Amniotic epithelial cell (primary cell): Measurements from ENCODE around the gene BATF2.
"Not testable (repeated sequence)": the region's sequence is repeated elsewhere in the genome, so short reads cannot be mapped to it uniquely, and the experiment has no call there.

Source experiments
- DNase-seq: peaks from one replicate; pipeline ENCODE4 v3.0.0-alpha.2; 2010; ENCODE audit warnings: low read depth

The BATF2 gene

DNA sequence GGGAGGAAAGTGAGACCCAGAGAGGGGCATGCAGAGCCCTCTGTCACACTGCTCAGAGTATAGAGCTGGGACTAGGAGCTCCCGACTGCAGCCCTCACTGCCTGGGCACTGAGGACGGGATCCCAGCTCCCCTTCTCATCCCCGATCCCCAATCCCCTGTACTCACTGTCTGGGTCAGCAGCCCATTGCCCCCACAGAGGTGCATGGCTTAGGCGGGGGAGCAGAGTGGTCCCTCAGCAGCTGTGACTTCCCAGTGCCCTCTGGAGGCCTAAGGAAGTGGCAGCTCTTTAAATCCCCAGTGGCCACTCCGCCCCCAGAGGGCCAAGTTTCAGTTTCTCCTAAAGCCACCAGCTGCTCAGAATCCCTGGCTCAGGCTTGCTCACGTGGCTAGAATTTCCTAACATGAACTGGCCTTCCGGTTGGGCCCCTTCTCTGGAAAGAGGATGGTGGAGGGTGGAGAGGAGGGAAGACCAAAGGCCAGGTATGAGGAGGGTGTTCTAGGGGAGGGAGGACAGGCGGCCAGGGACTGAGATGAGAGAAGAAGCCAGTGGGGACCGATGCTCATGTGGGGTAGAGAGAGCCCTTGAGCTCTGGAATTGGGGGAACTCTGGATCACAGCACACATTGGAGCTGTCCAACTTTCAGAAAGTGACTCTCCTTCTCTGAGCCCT lies at the start of gene BATF2:
Gene BATF2, minus strand, starts transcription at position 262 of the 671 bp plus-strand sequence. Its CDS starts 57 bp downstream, at position 205.
- peak; percentile 57 for DNase-seq

DNA sequence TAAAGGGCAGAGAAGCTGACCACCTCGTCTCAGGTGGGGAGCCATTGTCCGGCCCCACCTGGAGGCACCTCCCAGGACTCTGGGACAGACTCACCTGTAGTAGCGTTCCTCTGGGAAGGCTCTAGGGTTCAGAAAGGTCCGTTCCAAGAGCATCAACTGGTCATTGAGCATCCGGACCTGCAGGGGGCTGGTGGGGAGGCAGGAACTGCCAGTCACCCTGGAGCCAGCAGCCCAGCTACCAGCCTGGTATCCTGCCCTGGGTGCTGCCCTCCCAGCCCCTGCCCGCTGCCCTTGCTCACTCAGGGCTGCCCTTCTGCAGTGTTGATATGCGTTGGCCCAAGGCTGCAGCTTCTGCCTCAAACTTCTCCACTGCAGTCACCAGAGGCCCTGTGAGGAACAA lies 49.0 kb upstream of the BATF2 start:
- no peak for DNase-seq

- no peak for DNase-seq
Measured at GRCh38 chr11:65045061-65045460, 48.3 kb upstream of the BATF2 start.

DNA sequence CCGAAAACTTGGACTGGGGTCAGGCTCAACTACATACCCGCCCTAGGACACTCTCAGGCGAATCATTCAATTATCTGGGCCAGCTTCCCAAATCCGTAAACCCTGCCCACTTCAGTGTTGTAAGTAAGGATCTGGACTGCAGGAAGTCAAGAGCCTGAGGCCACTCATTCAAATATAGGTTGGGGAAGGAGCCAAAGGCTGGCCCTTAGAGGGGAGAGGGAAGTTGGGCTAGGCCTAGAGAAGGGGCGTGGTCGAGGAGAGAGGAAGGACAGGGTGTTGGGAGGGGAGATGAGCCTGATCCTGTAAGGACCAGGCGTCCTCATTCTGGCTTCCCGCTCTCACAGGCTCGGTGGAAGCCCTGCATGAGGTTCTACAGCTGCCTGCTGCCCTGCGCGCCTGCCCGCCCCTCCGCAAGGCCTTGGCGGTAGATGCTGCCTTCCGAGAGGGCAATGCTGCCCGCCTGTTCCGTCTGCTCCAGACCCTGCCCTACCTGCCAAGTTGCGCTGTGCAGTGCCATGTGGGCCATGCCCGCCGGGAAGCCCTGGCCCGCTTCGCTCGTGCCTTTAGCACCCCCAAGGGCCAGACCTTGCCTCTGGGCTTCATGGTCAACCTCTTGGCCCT lies 47.2 kb upstream of the BATF2 start:
- DNase-seq: no peak

DNA sequence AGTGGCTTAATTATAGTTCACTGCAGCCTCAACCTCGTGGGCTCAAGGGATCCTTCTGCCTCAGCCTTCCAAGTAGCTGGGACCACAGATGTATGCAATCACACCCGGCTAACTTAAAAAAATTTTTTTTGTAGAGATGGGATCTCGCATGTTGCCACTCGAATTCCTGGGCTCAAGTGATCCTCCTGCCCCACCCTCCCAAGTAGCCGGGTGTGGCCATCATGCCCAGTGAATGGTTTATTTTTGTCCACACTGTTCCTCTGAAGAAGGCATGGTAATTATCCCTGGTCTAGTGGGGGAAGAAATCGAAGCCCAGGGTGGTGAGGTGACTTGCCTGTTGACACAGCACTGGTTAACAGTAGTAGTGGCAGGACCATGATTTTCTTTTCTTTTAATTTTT lies 46.1 kb upstream of the BATF2 start:
- no peak for DNase-seq

DNA sequence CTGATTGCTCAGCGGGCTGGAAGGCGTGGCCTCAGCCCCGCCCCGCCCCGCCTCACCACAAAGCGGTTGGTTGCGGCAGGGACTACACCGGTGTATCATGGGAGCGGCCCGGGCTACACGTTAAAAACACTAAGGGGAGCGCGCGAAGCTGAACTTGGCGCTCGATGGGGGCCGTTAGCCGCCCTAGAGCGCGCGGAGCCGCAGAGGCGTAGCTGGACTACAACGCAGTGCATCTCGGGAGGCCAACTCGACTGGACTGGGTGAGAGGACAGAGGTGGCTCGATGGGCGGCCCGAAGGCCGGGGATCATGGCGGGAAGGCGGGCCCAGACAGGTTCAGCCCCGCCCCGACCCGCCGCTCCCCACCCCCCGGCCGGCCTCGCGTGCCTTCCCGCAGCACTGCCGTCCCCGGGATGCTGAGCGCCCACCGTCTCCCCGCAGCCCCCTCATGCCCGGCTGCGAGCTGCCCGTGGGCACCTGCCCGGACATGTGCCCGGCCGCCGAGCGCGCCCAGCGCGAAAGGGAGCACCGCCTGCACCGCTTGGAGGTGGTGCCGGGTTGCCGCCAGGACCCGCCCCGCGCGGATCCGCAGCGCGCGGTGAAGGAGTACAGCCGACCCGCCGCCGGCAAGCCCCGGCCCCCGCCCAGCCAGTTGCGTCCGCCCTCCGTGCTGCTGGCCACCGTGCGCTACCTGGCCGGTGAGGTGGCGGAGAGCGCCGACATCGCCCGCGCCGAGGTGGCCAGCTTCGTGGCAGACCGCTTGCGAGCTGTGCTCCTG lies 44.3 kb upstream of the BATF2 start, which contains the start of gene SAC3D1:
Gene SAC3D1, plus strand, starts transcription at position 364 of the 776 bp plus-strand sequence. Its CDS starts 83 bp downstream, at position 447.
- DNase-seq: peak; percentile 89

GRCh38 chr11:65040520-65040846 lies 43.7 kb upstream of the BATF2 start:
- DNase-seq: no peak

DNA sequence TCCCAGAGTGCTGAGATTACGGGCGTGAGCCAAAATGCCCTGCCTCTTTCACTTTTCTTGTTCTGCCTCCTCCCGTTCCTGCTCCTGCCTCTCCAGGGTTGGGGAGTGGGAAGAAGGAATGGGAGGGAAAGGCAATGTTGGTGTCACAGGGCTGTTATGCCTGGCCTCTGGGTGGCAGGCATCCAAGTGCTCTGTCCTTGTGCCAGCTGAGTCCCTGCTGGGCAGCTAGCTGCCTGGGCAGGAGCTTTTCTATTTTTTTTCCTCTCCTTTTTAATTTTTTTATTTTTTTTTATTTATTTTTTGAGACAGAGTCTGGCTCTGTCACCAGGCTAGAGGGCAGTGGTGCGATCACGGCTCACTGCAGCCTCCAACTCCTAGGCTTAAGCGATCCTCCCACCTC lies 40.2 kb upstream of the BATF2 start:
- no peak for DNase-seq

- no peak for DNase-seq
Measured at GRCh38 chr11:65035579-65035978, 38.8 kb upstream of the BATF2 start.

- DNase-seq: no peak
Measured at GRCh38 chr11:65034423-65034822, 37.7 kb upstream of the BATF2 start.

DNA sequence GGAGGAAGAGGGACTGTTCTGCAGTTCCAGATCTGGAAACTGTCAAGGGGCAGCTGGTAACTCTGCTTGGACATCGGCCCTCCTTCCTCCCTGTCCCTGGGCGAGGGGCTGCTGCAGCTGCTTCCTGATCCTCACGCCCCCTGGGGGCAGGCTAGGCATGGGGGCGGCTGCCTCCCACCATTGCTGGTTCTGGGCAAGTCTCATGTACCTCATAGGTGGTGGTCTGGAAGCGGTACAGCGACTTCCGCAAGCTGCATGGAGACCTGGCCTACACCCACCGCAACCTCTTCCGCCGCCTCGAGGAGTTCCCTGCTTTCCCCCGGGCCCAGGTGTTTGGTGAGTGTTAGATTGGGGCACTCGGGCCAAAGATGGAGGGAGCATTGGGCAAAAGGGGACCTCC lies 35.4 kb upstream of the BATF2 start:
- DNase-seq: no peak

DNA sequence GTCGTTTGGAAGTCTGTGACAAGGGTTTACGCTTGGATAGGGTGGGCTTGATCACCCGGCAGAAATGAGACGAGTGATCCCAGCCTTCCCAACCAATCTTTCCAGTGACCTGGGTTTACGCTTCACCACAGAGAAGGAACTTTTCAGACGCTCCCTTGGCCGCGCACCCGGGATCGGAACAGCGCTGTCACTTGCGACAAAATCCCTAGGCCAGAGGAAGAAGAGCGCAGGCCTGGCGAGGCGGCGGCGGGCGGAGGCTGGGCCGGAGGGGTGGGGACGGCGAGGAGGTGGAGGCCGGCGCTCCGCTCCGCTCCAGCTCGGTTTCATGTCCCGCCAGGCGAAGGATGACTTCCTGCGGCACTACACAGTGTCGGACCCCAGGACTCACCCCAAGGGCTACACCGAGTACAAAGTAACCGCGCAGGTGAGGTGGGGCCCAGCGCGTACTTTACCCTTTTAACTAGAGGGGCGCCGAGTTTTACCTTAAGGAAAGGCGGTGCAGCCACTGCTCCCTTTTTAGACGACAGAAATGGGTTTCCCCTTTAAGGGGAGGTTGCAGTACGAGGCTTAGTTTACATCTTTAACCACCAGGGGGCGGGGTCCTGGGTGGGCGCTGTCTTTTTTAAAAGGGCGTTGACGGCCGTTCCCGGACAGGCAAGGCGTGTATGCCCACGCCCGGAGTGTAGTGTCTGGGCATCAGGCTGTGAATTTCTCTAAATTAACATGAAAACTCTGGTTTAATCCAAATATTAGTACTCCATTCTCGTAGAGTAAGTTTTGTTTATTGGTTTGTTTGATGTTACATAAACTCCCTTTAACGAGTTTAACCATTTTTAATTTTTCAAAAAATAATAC lies 30.7 kb upstream of the BATF2 start, which contains the start of gene SNX15:
Gene SNX15, plus strand, starts transcription at position 227 of the 855 bp plus-strand sequence. Its CDS starts 99 bp downstream, at position 326.
- DNase-seq: peak; percentile 96

GRCh38 chr11:65026810-65027209 lies 30.0 kb upstream of the BATF2 start:
- DNase-seq: peak; percentile 67

- not testable (repeated sequence) for DNase-seq
Measured at GRCh38 chr11:65023502-65023901, 26.7 kb upstream of the BATF2 start.

GRCh38 chr11:65021509-65021908 lies 24.7 kb upstream of the BATF2 start:
- no peak for DNase-seq

DNA sequence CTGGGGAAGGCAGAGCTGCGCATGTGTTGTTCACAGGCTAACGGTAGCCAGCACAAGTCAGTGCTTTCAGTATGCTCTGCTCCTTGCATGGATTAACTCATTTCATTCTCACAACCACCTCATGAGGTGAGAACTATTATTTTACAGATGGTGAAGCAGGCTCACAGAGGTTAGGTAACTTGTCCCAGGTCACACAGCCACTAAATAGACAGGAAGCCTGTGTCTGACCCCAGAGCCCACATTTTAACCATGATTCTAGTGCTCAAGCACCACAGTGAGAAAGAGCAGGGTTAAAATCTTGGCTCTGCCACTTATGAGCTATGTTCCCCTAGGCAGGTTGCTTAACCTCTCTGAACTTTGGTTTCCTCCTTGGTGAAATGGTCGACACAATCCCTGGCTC lies 24.2 kb upstream of the BATF2 start:
- no peak for DNase-seq

DNA sequence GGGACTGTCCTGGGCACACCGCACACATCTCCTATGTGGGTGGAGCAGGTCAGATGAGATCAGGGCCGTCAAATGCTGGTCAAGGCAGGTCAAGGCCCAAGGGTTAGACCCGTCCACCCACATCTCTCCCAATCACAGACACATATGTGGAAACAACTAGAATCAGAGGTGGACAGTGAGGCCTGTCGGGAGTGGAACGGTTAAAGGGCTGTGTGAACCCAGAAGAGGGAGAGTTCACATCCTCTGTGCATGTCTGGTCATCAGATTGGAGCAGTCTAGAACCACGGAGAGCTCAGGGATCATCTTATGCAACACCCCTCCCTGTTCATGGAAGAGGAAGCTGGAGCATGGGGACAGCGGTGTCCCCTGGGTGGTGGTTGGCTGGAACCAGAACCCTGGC lies 23.1 kb upstream of the BATF2 start:
- DNase-seq: no peak

GRCh38 chr11:65017937-65018336 lies 21.2 kb upstream of the BATF2 start:
- no peak for DNase-seq

DNA sequence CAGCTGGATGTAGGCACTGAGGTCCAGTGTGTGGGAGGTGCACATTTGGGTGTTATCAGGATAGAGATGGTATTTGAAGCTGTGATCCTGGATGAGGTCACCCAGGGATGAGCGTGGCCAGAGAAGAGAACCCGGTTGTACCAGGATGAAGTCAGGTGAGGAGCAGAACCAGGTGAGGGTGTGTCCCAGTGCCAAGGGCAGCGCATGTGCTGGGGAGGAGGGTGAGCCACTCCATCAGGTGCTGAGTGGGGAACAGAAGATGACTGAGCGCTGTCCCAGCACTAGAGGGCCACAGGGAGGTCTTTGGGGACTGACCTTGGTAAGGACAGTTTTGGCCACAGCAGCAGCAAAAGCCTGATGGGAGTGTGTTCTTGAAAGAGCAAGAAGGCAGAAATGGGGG lies 19.9 kb upstream of the BATF2 start:
- no peak for DNase-seq

GRCh38 chr11:65014726-65015227 lies 18.0 kb upstream of the BATF2 start:
- peak; percentile 21 for DNase-seq

DNA sequence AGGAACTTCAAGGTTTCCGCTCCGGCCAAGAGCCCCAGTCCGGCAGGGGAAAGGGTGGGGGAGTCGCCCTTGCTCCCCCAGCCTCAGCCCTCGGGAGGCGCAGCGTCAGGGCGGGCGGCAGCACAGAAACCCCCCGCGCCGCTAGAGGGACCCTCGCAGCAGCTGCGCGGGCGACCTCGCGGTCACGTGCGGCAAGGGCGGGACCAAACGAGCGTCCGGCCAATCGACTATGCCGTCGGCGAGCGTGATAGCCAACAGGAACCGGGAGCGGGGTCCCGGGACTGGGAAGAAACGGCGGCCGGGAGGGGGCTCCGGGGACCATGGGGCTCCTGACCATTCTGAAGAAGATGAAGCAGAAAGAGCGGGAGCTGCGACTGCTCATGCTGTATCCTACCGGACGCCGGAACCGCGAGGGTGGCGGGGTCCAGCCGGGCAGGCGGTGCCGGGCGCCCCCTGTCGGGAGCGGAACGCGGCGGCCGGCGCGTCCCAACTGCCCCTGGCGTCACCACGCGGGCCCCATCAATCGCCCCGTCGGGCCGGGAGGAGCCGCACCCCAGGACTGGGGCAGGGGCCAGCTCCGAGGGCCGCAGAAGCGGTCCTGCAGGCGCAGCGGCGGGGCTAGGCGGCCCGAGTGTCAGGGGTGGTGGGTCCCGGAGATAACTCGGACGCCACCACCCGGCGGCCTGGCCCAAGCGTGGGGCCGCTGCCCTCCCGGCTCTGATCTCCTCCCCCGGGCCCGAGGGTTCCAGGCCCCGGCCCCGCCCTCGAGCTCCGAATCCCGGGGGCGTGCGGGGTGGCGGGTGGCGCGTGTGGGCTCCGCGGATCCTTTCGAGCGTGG lies 17.3 kb upstream of the BATF2 start, which contains the start of gene ARL2:
Gene ARL2, plus strand, starts transcription at position 273 of the 838 bp plus-strand sequence. Its CDS starts 48 bp downstream, at position 321.
- peak; percentile 79 for DNase-seq
